Measurements from ENCODE around the gene PSMB10. TPM values are rescaled to one million over a fixed set of nuclear protein-coding genes. Genes with fewer than 3 reads are reported as not detected.
A peak's percentile ranks its signal among the peaks of the same experiment; 100 is the strongest.

PSMB10 gene
- total RNA-seq, 1 donor from 2014 or later: 1.2 TPM

DNA sequence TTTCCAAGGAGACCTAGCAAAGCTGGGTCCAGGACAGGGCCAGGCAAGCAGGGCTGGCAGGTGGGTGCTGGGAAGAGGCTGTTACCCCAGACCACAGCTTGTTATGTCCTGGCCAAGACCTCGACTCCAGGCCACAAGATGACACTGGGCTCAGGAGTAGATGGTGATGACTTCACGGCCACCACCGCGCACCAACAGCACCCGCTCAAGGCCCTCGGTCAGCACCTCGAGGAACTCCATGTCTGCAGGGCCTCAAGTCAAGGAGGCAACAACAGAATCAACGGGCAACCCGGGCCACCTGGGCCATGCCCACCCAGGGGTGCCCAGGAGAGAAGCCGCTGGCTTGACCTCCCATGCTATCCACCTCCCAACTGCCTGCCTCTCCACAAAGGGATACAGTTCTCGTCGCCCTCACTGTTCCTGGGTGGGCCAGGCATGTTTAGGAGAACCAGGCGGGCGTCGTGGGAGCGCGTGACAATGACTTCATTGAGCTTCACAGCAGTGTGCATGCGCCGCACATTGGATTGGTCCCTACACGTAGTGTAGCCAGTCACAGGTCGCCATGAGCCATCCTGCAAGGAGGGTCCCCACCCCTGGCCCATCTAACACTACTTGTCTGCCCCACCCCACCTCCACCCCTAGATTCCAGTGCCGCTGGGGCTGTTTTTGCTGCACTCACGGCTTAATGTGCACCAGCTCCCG is 8.2 kb upstream of the PSMB10 start:
- Mint-ChIP-seq H3K36me3 (no peaks in the 10 kb centered on the region), H3K4me1 (peaks cover 20% of the 10 kb centered on the region), H3K27ac (no peak overlapping the region), H3K27me3 (ENCODE audit: insufficient read depth, low read depth) (peaks cover 5% of the 10 kb centered on the region), H3K9me3 (no peaks in the 10 kb centered on the region), H3K4me3 (no peak overlapping the region)
- Histone ChIP-seq H3K4me3 (no peak overlapping the region), H3F3A (ENCODE audit: low read depth) (peaks cover 36% of the 10 kb centered on the region), H3K27ac (peak overlapping the region; percentile 78), H3K27me3 (no peaks in the 10 kb centered on the region), H3K79me2 (ENCODE audit: low read depth) (no peaks in the 10 kb centered on the region), H2AFZ (replicated peaks) (no peak overlapping the region), H3K9me3 (ENCODE audit: low read depth) (no peaks in the 10 kb centered on the region), H4K20me1 (ENCODE audit: low read depth) (peaks cover 37% of the 10 kb centered on the region), H3K36me3 (no peaks in the 10 kb centered on the region), H3K9ac (no peak overlapping the region), H3K4me1 (peaks cover 16% of the 10 kb centered on the region), H3K4me2 (peak overlapping the region; percentile 57)
- TF ChIP-seq, protein P1, sequence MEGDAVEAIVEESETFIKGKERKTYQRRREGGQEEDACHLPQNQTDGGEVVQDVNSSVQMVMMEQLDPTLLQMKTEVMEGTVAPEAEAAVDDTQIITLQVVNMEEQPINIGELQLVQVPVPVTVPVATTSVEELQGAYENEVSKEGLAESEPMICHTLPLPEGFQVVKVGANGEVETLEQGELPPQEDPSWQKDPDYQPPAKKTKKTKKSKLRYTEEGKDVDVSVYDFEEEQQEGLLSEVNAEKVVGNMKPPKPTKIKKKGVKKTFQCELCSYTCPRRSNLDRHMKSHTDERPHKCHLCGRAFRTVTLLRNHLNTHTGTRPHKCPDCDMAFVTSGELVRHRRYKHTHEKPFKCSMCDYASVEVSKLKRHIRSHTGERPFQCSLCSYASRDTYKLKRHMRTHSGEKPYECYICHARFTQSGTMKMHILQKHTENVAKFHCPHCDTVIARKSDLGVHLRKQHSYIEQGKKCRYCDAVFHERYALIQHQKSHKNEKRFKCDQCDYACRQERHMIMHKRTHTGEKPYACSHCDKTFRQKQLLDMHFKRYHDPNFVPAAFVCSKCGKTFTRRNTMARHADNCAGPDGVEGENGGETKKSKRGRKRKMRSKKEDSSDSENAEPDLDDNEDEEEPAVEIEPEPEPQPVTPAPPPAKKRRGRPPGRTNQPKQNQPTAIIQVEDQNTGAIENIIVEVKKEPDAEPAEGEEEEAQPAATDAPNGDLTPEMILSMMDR (IDR thresholded peaks at IDR 0.05): no peak
- TF ChIP-seq EZH2 (IDR thresholded peaks at IDR 0.05) (no peak), EZH2phosphoT487 (IDR thresholded peaks at IDR 0.05) (no peak)
- no peak for DNase-seq (ENCODE audit: low spot score)

DNA sequence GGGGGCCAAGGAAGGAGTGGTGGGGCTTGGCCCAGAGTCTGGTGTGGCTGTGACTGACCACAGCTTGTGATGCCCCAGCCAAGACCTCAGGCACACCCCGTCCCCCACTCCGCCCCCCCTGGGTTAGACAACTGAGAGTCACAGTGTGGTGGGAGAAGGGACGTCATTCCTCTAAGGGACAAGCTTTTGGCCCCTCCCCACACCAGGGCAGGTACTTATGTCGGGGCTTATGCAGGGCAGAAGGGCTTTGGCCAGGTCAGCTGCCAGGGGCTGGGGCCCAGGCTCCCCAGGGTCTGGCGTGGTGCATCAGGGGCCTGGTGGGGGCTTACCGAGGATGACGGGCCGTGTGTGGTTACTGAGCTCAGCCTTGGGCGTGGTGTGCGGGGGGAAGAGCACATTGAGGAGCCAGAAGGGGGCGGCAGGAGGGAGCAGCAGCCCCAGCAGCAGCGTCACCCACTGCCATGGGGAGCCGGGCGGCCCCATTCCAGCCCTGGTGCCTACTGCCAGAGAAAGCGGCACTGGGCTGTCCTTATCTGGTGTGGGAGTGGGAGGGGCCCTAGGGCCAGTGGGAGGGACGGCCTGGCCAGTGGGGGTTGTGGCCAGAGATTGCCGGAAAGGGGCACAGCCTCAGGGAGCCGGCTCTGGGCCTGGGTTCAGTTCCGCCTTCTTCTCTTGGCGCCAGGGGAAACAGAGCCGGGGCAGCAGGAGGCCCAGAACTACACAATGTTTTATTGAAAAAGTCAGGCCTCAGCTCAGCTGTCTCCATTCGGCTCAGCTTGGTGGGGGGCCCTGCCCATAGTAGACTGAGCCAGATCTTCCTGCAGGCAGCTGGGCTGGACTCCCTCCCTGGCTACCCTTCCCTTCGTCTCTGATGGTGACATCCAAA is 7.2 kb upstream of the PSMB10 start, which contains the start of gene LCAT:
Gene LCAT, minus strand, starts transcription at position 502 of the 886 bp plus-strand sequence. Its CDS starts 19 bp downstream, at position 483.
- Mint-ChIP-seq H3K4me1 (peaks cover 20% of the 10 kb centered on the region), H3K4me3 (peak within 1 kb of the TSS; percentile 38), H3K9me3 (no peaks in the 10 kb centered on the region), H3K27me3 (ENCODE audit: insufficient read depth, low read depth) (peaks cover 6% of the 10 kb centered on the region), H3K27ac (peak within 1 kb of the TSS; percentile 50), H3K36me3 (peaks cover under 1% of the 10 kb centered on the region)
- peaks cover 16% of the 10 kb centered on the region for H3K4me1 ChIP-seq
- H3K9me3 ChIP-seq (ENCODE audit: low read depth): no peaks in the 10 kb centered on the region
- peak within 1 kb of the TSS; percentile 78 for H3K27ac ChIP-seq
- no peak for TF ChIP-seq EZH2phosphoT487 (IDR thresholded peaks at IDR 0.05)
- TF ChIP-seq, protein P1 (IDR thresholded peaks at IDR 0.05): peak; percentile 20
- no peak for TF ChIP-seq EZH2 (IDR thresholded peaks at IDR 0.05)
- no peaks in the 10 kb centered on the region for H3K79me2 ChIP-seq (ENCODE audit: low read depth)
- H3K4me2 ChIP-seq: peak within 1 kb of the TSS; percentile 57
- H3K9ac ChIP-seq: no peak within 1 kb of the TSS
- peak; percentile 38 for DNase-seq (ENCODE audit: low spot score)
- H3K27me3 ChIP-seq: no peaks in the 10 kb centered on the region
- peaks cover 36% of the 10 kb centered on the region for H3F3A ChIP-seq (ENCODE audit: low read depth)
- H2AFZ ChIP-seq (replicated peaks): no peak within 1 kb of the TSS
- peaks cover 37% of the 10 kb centered on the region for H4K20me1 ChIP-seq (ENCODE audit: low read depth)
- no peaks in the 10 kb centered on the region for H3K36me3 ChIP-seq
- no peak within 1 kb of the TSS for H3K4me3 ChIP-seq

GRCh38 chr16:67943256-67943618 is 6.6 kb upstream of the PSMB10 start:
- DNase-seq (ENCODE audit: low spot score): no peak
- Mint-ChIP-seq H3K9me3 (no peaks in the 10 kb centered on the region), H3K4me1 (peaks cover 20% of the 10 kb centered on the region), H3K36me3 (peaks cover 1% of the 10 kb centered on the region), H3K27me3 (ENCODE audit: insufficient read depth, low read depth) (peaks cover 4% of the 10 kb centered on the region), H3K27ac (peak overlapping the region; percentile 33), H3K4me3 (no peak overlapping the region)
- peaks cover 37% of the 10 kb centered on the region for H4K20me1 ChIP-seq (ENCODE audit: low read depth)
- H3K9me3 ChIP-seq (ENCODE audit: low read depth): no peaks in the 10 kb centered on the region
- no peak overlapping the region for H2AFZ ChIP-seq (replicated peaks)
- H3K4me3 ChIP-seq: no peak overlapping the region
- no peaks in the 10 kb centered on the region for H3K27me3 ChIP-seq
- H3K79me2 ChIP-seq (ENCODE audit: low read depth): no peaks in the 10 kb centered on the region
- peaks cover 36% of the 10 kb centered on the region for H3F3A ChIP-seq (ENCODE audit: low read depth)
- TF ChIP-seq, protein P1 (IDR thresholded peaks at IDR 0.05): no peak
- no peak for TF ChIP-seq EZH2 (IDR thresholded peaks at IDR 0.05)
- TF ChIP-seq EZH2phosphoT487 (IDR thresholded peaks at IDR 0.05): no peak
- peaks cover 16% of the 10 kb centered on the region for H3K4me1 ChIP-seq
- no peak overlapping the region for H3K9ac ChIP-seq
- H3K27ac ChIP-seq: no peak overlapping the region
- H3K36me3 ChIP-seq: no peaks in the 10 kb centered on the region
- H3K4me2 ChIP-seq: no peak overlapping the region
